ENCODE data around the gene LRRC23.

GRCh38 chr12:6891646-6892001 lies 13.0 kb upstream of the LRRC23 start:
- TF ChIP-seq CTCF (IDR thresholded peaks at IDR 0.05) = no peak
- no peak for TF ChIP-seq POLR2A (IDR thresholded peaks at IDR 0.05)
- TF ChIP-seq POLR2AphosphoS5 (IDR thresholded peaks at IDR 0.05) = no peak
- no peak for TF ChIP-seq EP300 (IDR thresholded peaks at IDR 0.05)
